ENCODE results near the gene C14orf39.
"Not testable (repeated sequence)": the region's sequence is repeated elsewhere in the genome, so short reads cannot be mapped to it uniquely, and the experiment has no call there.

Gene C14orf39

DNA sequence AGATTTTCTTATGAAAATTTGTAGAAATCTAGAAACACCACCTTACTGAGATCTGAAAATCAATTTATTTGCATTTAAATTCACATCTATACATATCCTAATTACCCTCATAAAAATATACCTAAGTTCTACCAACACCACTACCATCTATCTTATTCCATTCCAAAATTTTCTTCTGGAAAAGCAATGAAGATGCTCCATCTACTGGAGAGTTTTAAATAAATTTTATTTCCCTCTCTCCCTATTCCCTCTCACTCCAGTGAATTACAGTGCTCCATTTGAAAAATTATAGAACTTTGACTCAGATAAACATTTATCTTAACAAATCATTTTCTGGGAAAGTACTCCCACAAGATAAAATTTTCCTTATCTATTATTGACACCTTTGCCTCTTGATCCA lies 2.3 kb upstream of the C14orf39 start:
- DNase-seq: no peak

DNA sequence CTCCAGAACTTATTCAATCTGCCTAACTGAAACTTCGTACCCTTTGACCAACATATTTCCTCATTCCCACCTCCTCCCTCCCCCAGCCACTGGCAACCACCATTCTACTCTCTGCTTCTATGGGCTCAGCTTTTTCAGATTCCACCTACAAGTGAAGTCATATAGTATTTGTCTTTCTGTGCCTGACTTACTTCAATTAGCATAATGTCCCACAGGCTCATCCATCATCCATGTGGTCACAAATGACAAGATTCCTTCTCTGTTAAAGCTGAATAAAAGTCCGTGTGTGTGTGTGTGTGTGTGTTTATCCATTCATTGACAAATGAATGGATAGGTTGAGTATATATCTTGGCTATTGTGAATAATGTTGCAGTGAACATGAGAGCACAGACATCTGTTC lies 1.3 kb upstream of the C14orf39 start:
- DNase-seq: no peak

DNA sequence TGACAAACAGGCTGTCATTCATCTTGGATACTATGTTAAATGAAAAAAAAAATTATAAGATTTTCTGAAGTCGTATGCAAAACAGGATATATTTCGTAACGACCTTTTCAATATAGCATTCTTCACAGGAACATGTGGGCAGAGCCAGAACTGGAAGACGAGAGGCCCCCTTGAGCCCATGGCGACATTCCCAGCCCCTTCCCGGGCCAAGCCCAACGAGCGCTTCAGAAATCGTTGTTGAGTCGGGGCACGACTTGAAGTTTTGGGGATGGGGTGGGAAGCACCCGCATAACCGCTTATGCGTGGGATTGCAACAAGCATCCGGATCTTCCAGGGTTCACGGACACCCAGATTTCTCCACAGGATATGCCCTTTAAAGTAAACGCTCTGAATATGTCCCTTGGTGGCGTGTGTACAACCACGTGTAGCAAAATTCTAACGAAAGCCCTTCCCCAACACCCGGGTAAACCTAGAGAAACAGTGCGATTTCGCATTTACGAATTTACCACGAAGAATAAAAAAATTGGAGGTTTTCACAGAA lies 736 bp downstream of the C14orf39 start:
- no peak for DNase-seq

DNA sequence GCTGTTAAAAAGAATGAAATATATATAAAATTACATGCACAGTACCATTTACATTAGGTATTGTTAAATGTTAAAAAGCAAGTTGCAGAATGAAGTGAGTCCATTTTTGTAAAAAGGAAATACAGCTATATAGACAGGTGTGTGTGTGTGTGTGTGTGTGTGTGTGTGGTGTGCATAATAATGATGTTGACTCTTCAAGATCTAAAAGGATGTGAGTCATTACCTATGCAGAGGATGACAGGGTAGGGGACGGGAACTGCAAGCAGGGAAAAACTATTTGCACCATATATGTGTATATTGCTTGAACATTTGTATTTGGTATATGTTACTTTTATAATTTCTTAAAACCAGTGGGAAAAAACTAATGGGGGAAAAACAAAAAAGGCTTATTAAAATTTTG lies 3.1 kb downstream of the C14orf39 start:
- DNase-seq: no peak

DNA sequence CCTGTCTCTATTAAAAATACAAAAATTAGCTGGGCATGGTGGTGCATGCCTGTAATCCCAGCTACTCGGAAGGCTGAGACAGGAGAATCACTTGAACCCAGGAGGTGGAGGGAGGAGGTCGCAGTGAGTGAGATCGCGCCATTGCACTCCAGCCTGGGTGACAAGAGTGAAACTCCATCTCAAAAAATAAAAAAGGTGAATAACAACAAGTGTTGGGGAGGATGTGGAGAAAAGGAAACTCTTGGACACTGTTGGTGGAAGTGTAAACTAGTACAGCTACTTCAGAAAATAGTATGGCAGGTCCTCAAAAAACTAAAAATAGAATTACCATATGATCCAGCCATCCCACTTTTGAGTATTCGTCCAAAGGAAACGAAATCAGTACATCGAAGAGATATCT lies 5.6 kb downstream of the C14orf39 start:
- not testable (repeated sequence) for DNase-seq

DNA sequence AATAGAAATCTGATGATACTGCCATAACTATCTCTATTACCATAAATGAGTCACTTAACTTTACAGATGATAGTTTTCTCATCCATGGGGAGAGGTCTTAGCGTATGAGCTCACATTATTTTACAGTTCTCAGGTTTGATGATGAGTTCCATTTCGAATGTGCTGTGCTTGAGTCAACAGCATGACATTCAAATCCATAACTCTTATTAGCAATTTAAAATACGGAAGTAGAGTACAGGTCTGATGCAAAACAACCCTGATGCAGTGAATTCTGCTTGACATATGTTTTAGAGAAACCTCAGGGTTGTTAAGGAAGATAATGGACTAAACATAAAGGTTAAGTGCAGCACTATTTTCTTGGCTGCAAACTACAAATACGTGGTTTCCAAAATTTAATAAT lies 30.0 kb downstream of the C14orf39 start:
- no peak for DNase-seq

DNA sequence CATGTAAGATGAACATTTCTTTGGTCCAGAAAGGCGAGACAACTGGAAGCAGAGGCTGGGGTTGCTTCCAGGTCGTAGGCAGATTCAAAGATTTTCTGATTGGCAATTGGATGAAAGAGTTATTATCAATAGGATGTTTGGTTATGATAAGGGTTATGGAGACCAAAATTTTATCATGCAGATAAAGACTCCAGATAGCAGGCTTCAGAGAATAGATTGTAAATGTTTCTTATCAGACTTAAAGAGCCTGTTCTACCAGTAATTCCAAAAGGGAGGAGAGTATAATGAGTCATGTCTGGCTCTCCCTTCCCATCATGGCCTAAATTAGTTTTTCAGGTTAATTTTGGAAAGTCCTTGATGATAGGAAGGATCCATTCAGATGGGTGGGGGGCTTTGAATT lies 55.6 kb downstream of the C14orf39 start:
- no peak for DNase-seq

DNA sequence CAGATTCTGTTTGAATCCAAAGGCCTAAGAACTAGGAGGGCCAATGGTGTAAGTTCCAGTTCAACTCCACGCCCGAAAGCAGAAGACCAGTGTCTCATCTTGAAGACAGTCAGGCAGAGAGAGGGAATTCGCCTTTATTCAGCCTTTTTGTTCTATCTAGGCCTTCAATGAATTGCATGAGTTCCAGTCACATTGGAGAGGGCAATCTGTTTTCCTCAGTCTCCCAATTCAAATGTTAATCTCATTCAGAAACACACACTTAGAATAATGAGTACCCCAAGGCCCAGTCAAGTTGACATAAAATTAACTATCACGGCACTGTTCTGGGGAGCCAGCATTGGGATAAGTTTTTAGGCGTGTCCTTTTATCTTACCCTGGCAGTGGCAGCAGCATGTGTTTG lies 65.8 kb downstream of the C14orf39 start:
- no peak for DNase-seq

DNA sequence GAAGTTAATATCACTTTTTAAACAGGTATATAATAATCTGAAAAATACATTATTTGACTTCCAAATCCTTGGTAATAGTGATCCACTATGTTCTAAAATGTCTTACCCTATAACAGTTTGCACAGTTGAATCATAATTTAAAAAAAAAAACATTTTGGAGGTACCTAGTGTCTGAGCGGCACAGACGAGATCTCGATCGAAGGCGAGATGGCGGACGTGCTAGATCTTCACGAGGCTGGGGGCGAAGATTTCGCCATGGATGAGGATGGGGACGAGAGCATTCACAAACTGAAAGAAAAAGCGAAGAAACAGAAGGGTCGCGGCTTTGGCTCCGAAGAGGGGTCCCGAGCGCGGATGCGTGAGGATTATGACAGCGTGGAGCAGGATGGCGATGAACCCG lies 88.3 kb downstream of the C14orf39 start:
- not testable (repeated sequence) for DNase-seq

DNA sequence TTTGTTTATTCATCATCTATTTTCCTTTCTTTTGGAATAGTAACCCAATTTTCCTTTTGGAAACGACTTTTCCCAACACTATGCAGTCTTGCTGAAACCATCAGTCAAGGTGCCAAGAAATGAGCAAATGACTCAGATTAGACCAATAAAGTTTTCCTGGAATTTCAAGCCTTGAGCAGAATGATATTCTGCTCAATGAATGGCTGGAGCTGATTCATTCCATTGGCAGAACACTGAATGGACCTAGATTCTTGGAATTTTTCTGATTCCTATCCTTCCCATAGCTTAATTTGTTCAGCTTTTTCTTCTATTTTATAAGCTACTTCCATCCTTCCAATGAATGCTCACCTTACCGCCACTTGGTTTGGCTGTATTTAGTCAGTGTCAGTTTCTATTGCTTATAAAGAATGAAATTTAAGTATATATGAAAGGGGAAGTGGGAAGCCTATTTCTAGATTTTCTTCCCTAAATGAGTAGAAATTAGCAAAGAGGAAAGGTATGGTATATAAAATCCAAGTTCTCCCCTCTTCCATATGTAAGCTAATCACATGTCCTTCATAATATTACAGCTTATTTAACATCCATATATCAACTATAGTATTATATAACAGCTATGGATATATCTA lies 89.0 kb downstream of the C14orf39 start:
- no peak for DNase-seq
